ENCODE data around the gene PKD1.

DNA sequence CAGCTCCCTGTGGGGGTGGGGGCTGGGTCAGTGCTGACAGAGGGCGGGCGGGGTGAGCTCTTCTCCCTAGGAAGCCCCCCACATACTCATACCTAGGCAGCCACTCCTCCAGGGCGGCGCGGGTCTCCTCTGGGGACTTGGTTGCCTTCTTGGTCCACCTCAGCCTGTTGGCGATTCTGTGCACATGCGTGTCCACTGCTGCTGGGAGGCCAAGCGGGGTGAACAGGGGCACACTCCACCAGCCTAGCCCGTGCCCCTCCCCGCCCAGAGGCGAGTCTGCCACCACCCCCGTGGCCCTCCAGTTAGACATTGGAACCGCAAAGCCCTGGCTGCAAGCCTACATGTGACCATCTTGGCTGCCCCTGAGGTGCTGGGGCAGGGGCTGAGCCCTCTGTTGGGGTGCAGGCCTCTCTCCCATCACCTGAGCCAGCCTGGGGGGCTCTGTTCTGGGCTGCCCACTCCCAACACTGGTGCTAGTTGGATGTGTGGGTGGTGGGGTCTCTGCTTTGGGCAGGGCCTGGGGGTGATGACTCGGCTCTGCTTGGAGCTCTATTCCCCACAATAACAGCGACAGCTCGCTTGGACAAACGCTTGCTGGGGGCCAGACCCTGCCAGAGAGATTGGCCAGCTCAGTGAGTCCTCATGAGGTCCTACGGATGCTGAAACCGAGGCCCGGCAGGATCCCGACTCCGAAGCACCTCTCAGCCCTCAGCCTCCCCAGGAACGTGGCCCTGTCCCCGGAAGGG lies 95.5 kb downstream of the PKD1 start:
- TF ChIP-seq, protein P1, sequence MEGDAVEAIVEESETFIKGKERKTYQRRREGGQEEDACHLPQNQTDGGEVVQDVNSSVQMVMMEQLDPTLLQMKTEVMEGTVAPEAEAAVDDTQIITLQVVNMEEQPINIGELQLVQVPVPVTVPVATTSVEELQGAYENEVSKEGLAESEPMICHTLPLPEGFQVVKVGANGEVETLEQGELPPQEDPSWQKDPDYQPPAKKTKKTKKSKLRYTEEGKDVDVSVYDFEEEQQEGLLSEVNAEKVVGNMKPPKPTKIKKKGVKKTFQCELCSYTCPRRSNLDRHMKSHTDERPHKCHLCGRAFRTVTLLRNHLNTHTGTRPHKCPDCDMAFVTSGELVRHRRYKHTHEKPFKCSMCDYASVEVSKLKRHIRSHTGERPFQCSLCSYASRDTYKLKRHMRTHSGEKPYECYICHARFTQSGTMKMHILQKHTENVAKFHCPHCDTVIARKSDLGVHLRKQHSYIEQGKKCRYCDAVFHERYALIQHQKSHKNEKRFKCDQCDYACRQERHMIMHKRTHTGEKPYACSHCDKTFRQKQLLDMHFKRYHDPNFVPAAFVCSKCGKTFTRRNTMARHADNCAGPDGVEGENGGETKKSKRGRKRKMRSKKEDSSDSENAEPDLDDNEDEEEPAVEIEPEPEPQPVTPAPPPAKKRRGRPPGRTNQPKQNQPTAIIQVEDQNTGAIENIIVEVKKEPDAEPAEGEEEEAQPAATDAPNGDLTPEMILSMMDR (conservative IDR thresholded peaks at IDR 0.05) = no peak
- TF ChIP-seq ZFX (IDR thresholded peaks at IDR 0.05) = no peak

Measured in C4-2B (cell line).